Measurements from ENCODE around the gene EYA2. TPM values are rescaled to one million over a fixed set of nuclear protein-coding genes. Genes with fewer than 3 reads are reported as not detected.

Gene EYA2
- total RNA-seq, 1 experiment from 2014 or later, result not detected

DNA sequence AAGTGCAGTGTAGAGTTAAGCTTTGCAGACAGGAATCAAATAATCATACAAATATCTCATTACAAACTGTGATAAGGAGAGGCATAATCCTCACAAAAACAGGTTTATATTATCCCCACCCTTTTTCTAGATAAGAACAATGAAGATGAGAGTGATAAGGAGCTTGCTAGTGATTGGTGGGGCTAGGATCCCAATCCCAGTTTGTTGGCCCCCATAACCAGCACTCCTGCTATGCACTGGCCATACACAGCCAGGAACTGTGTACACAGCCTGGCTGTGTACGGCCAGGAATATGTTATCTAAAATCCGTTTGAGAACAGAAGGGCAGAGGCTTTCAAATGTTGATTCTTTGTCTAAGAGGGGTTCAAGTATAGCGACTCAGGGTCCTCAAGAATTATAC is 180.6 kb downstream of the EYA2 start:
- H3K4me3 ChIP-seq (ENCODE audit: low read depth, low read length, poor library complexity, severe bottlenecking), result no peak overlapping the region
- no peaks in the 10 kb centered on the region for H3K27me3 ChIP-seq (replicated peaks; ENCODE audit: insufficient read depth, low read depth, low read length, poor library complexity)
- H3K9me3 ChIP-seq (ENCODE audit: low read depth, low read length, poor library complexity, severe bottlenecking), result no peaks in the 10 kb centered on the region
- TF ChIP-seq, protein P1, sequence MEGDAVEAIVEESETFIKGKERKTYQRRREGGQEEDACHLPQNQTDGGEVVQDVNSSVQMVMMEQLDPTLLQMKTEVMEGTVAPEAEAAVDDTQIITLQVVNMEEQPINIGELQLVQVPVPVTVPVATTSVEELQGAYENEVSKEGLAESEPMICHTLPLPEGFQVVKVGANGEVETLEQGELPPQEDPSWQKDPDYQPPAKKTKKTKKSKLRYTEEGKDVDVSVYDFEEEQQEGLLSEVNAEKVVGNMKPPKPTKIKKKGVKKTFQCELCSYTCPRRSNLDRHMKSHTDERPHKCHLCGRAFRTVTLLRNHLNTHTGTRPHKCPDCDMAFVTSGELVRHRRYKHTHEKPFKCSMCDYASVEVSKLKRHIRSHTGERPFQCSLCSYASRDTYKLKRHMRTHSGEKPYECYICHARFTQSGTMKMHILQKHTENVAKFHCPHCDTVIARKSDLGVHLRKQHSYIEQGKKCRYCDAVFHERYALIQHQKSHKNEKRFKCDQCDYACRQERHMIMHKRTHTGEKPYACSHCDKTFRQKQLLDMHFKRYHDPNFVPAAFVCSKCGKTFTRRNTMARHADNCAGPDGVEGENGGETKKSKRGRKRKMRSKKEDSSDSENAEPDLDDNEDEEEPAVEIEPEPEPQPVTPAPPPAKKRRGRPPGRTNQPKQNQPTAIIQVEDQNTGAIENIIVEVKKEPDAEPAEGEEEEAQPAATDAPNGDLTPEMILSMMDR (conservative IDR thresholded peaks at IDR 0.05; ENCODE audit: low read depth, low read length), result no peak
- no peak for TF ChIP-seq EZH2 (IDR thresholded peaks at IDR 0.05; ENCODE audit: borderline replicate concordance, low read depth, low read length, poor library complexity, severe bottlenecking)
- H3K36me3 ChIP-seq (ENCODE audit: insufficient read depth, low read length, poor library complexity, severe bottlenecking), result no peaks in the 10 kb centered on the region
- POLR2A ChIA-PET (ENCODE audit: low non-redundant PET), result no interaction called here
- CTCF ChIA-PET, result no interaction called here
- BruUV-seq (replicated peaks), result no TSS peak
- H3K4me1 ChIP-seq (ENCODE audit: insufficient read depth, low read length, poor library complexity, severe bottlenecking), result no peaks in the 10 kb centered on the region
- H3K27ac ChIP-seq (ENCODE audit: low read depth, low read length, poor library complexity, severe bottlenecking), result no peak overlapping the region
- no peak for DNase-seq (ENCODE audit: low spot score)
- intact Hi-C loops (cut with micrococcal nuclease; ENCODE audit: unreplicated experiment), result no loop called here

DNA sequence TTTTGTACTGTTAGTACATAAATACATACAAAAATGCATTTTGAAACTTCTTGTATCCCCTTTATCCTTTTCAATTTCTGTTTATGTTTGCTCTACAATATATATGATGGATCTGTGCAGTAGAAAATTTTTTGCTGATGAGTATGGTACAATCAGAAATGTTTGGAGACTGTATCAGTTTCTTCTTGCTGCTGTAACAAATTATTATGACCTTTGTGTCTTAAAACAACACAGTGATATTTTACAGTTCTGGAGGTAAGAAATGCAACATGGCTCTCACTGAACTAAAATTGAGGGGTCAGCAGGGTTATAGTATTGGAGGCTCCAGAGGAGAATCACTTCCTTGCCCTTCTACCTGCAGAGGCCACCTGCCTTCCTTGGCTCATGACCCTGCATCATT is 184.4 kb downstream of the EYA2 start:
- no peaks in the 10 kb centered on the region for H3K4me1 ChIP-seq (ENCODE audit: insufficient read depth, low read length, poor library complexity, severe bottlenecking)
- no peaks in the 10 kb centered on the region for H3K36me3 ChIP-seq (ENCODE audit: insufficient read depth, low read length, poor library complexity, severe bottlenecking)
- TF ChIP-seq, protein P1 (conservative IDR thresholded peaks at IDR 0.05; ENCODE audit: low read depth, low read length), result no peak
- TF ChIP-seq EZH2 (IDR thresholded peaks at IDR 0.05; ENCODE audit: borderline replicate concordance, low read depth, low read length, poor library complexity, severe bottlenecking), result no peak
- ChIA-PET POLR2A (ENCODE audit: low non-redundant PET) (no interaction called here), CTCF (no interaction called here)
- no TSS peak for BruUV-seq (replicated peaks)
- no peak overlapping the region for H3K27ac ChIP-seq (ENCODE audit: low read depth, low read length, poor library complexity, severe bottlenecking)
- DNase-seq (ENCODE audit: low spot score), result no peak
- no peaks in the 10 kb centered on the region for H3K9me3 ChIP-seq (ENCODE audit: low read depth, low read length, poor library complexity, severe bottlenecking)
- no peak overlapping the region for H3K4me3 ChIP-seq (ENCODE audit: low read depth, low read length, poor library complexity, severe bottlenecking)
- H3K27me3 ChIP-seq (replicated peaks; ENCODE audit: insufficient read depth, low read depth, low read length, poor library complexity), result no peaks in the 10 kb centered on the region
- intact Hi-C loops (cut with micrococcal nuclease; ENCODE audit: unreplicated experiment), result no loop called here

DNA sequence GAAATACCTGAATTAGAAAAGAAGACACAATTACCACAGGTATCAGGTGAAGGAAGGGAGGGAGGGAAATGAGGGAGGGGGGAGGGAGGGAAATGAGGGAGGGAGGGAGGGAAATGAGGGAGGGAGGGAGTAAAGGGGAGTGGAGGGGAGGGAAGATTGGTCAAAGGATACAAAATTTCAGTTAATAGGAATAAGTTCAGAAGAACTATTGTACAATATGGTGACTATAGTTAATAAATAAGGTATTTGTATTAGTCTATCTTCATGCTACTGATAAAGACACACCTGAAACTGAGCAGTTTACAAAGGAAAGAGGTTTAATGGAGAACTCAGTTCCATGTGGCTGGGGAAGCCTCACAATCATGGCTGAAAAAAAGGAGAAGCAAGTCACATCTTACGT is 185.7 kb downstream of the EYA2 start:
- Histone ChIP-seq H3K4me1 (ENCODE audit: insufficient read depth, low read length, poor library complexity, severe bottlenecking) (no peaks in the 10 kb centered on the region), H3K27me3 (replicated peaks; ENCODE audit: insufficient read depth, low read depth, low read length, poor library complexity) (no peaks in the 10 kb centered on the region), H3K9me3 (ENCODE audit: low read depth, low read length, poor library complexity, severe bottlenecking) (no peaks in the 10 kb centered on the region), H3K4me3 (ENCODE audit: low read depth, low read length, poor library complexity, severe bottlenecking) (no peak overlapping the region), H3K36me3 (ENCODE audit: insufficient read depth, low read length, poor library complexity, severe bottlenecking) (no peaks in the 10 kb centered on the region), H3K27ac (ENCODE audit: low read depth, low read length, poor library complexity, severe bottlenecking) (no peak overlapping the region)
- BruUV-seq (replicated peaks), result no TSS peak
- ChIA-PET POLR2A (ENCODE audit: low non-redundant PET) (no interaction called here), CTCF (no interaction called here)
- TF ChIP-seq, protein P1 (conservative IDR thresholded peaks at IDR 0.05; ENCODE audit: low read depth, low read length), result no peak
- no peak for TF ChIP-seq EZH2 (IDR thresholded peaks at IDR 0.05; ENCODE audit: borderline replicate concordance, low read depth, low read length, poor library complexity, severe bottlenecking)
- no peak for DNase-seq (ENCODE audit: low spot score)
- intact Hi-C loops (cut with micrococcal nuclease; ENCODE audit: unreplicated experiment), result no loop called here

All from A673 (cell line).